ENCODE results near the gene SERPINA12.

SERPINA12 gene

GRCh38 chr14:94441130-94441529 is 68.1 kb downstream of the SERPINA12 start:
- no peaks in the 10 kb centered on the region for H3K4me1 ChIP-seq
- TF ChIP-seq CTCF (IDR thresholded peaks at IDR 0.05) = no peak
- H3K27me3 ChIP-seq = no peaks in the 10 kb centered on the region
- no peaks in the 10 kb centered on the region for H3K36me3 ChIP-seq
- no peak for DNase-seq
- H3K9me3 ChIP-seq = no peaks in the 10 kb centered on the region
- H3K27ac ChIP-seq = no peak overlapping the region
- intact Hi-C loops (cut with DNase I; ENCODE audit: low total_unique reads) = no loop called here
- no peak overlapping the region for H3K4me3 ChIP-seq

GRCh38 chr14:94439453-94440057 is 69.7 kb downstream of the SERPINA12 start:
- intact Hi-C loops (cut with DNase I; ENCODE audit: low total_unique reads) = no loop called here
- Histone ChIP-seq H3K4me1 (no peaks in the 10 kb centered on the region), H3K9me3 (no peaks in the 10 kb centered on the region), H3K27ac (no peak overlapping the region), H3K27me3 (no peaks in the 10 kb centered on the region), H3K36me3 (no peaks in the 10 kb centered on the region), H3K4me3 (no peak overlapping the region)
- TF ChIP-seq CTCF (IDR thresholded peaks at IDR 0.05) = no peak
- DNase-seq = no peak

All from tibial artery (tissue), 4 donors.